ENCODE data around the gene PRTG. TPM values are rescaled to one million over a fixed set of nuclear protein-coding genes. Genes with fewer than 3 reads are reported as not detected.

The PRTG gene
- total and polyA plus RNA-seq, 2 of the 13 experiments (the other 11 are each of a cell fraction or from before 2014, with no cell fraction given) = 13.2 to 22.3 TPM

DNA sequence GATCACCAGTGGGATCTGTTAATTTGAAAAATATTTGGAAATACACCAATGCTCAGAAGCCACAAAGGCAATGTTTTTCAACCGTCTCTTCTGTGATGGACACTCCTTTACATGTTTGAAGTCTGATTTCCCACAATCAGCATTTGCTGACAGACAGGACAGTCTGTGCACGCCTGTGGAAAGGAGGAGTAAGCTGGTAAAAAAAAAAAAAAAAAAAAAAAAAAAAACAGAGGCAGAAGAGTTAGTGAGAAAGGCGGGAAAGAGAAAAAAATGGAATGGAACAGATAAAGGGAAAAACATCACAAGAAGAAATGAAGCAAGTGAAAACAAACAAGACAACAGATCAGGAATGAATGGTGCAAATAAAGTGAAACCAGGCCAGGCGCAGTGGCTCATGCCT, 35.0 kb downstream of the PRTG start:
- no peak overlapping the region for H3K4me2 ChIP-seq (ENCODE audit: low read depth, low read length)
- FAIRE-seq = no peak
- CTCF ChIA-PET (ENCODE audit: low intra/inter-chr PET ratio, low total read pairs) = no interaction called here

More for the DNA sequence above, 35.0 kb downstream of the PRTG start:
- POLR2A ChIA-PET = no interaction called here
- DNase-seq (ENCODE audit: low spot score) (no peak), ATAC-seq (no peak)
- peaks cover 0 to 5% of the 10 kb centered on the region in 2 experiments; a peak in 1 of 5 replicates for H3K36me3 ChIP-seq (replicated peaks in 1 of 2; ENCODE audit: control insufficient read depth in 1 of 2, insufficient read depth in 2 of 2, low read length in 2 of 2)
- H3K9me3 ChIP-seq (ENCODE audit: low read length) = no peaks in the 10 kb centered on the region
- H3K4me1 ChIP-seq (ENCODE audit: insufficient read depth, low read length) = peaks cover 17% of the 10 kb centered on the region; the same call in 1 of the 2 replicates
- WGBS (ENCODE audit: low lambda C conversion rate) = 95% methylated on average over 4 of the region's 4 CpGs
- H2AFZ ChIP-seq (ENCODE audit: low read length) = no peak overlapping the region
- H3K79me2 ChIP-seq (ENCODE audit: insufficient read depth, low read length) = peaks cover 3% of the 10 kb centered on the region
- no peak overlapping the region for H3K27ac ChIP-seq (ENCODE audit: extremely low read length, insufficient read depth, low read length)
- H3K27me3 ChIP-seq (ENCODE audit: control insufficient read depth in 1 of 2, insufficient read depth in 2 of 2, low read length in 2 of 2) = no peaks in the 10 kb centered on the region; a peak in 1 of 5 replicates
- in situ Hi-C loops (cut with HindIII; ENCODE audit: extremely low pct_ligation_motif_present, low pct_unique_long_range_greater_than_20kb) = no loop called here
- H3K4me3 ChIP-seq (replicated peaks in 1 of 3; ENCODE audit: insufficient read depth in 1 of 3, low read depth in 2 of 3, low read length in 3 of 3) = no peak overlapping the region
- no peak for TF ChIP-seq KIAA2018 (CRISPR knock-in tag; IDR thresholded peaks at IDR 0.05; ENCODE audit: borderline replicate concordance)
- TF ChIP-seq, protein P1, sequence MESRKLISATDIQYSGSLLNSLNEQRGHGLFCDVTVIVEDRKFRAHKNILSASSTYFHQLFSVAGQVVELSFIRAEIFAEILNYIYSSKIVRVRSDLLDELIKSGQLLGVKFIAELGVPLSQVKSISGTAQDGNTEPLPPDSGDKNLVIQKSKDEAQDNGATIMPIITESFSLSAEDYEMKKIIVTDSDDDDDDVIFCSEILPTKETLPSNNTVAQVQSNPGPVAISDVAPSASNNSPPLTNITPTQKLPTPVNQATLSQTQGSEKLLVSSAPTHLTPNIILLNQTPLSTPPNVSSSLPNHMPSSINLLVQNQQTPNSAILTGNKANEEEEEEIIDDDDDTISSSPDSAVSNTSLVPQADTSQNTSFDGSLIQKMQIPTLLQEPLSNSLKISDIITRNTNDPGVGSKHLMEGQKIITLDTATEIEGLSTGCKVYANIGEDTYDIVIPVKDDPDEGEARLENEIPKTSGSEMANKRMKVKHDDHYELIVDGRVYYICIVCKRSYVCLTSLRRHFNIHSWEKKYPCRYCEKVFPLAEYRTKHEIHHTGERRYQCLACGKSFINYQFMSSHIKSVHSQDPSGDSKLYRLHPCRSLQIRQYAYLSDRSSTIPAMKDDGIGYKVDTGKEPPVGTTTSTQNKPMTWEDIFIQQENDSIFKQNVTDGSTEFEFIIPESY (CRISPR knock-in tag; IDR thresholded peaks at IDR 0.05) = peak; percentile 43; the same call in 1 of the 2 replicates
- H3K9ac ChIP-seq (ENCODE audit: insufficient read depth, low read depth, low read length) = no peak overlapping the region
- H4K20me1 ChIP-seq (ENCODE audit: insufficient read depth, low read length) = no peaks in the 10 kb centered on the region
- intact Hi-C loops (cut with micrococcal nuclease; ENCODE audit: unreplicated experiment) = no loop called here
- BruUV-seq (replicated peaks) = no TSS peak

Data from HepG2 (cell line).